Vagina (tissue), 2 donors: ENCODE measurements around the gene KMT2E. TPM values are rescaled to one million over a fixed set of nuclear protein-coding genes. Genes with fewer than 3 reads are reported as not detected.

Source experiments
- DNase-seq, 2 donors: peaks; one replicate each; pipeline ENCODE4 v3.0.0-alpha.2; 2017; ENCODE audit errors: extremely low spot score in 2 of 2
- H3K27ac ChIP-seq: fragments of 200-600 bp; sonication (generic); one replicate; pipeline ENCODE4 v1.5.1; 2019
- H3K27me3 ChIP-seq: fragments of 200-600 bp; sonication (generic); one replicate; pipeline ENCODE4 v1.5.1; 2019
- H3K36me3 ChIP-seq, 2 donors: fragments of 200-600 bp; sonication (generic); one replicate each; pipeline ENCODE4 v1.5.1; 2017 to 2019
- H3K4me1 ChIP-seq: fragments of 200-600 bp; sonication (generic); one replicate; pipeline ENCODE4 v1.5.1; 2019
- H3K4me3 ChIP-seq, 2 donors: fragments of 200-600 bp; sonication (generic); 1 replicate in 1 of 2; 2 replicates in 1 of 2; pipeline ENCODE4 v1.5.1; 2016 to 2019
- H3K9me3 ChIP-seq: fragments of 200-600 bp; sonication (generic); one replicate; pipeline ENCODE4 v1.5.1; 2019
- POLR2A ChIP-seq, 2 donors: fragments of 450-650 bp; IDR thresholded peaks; one replicate each; pipeline ENCODE4 v1.6.1; 2017; ENCODE audit warnings: antibody characterized with exemption in 2 of 2, mild to moderate bottlenecking in 2 of 2, moderate library complexity in 2 of 2
- POLR2AphosphoS5 ChIP-seq, 2 donors: sonication (generic); formaldehyde crosslinking; IDR thresholded peaks; one replicate each; pipeline ENCODE4 v1.9.0; 2017; ENCODE audit warnings: antibody characterized with exemption in 2 of 2, mild to moderate bottlenecking in 2 of 2, low read depth in 1 of 2; ENCODE audit not compliant: insufficient read depth in 1 of 2
- intact Hi-C: fragments of 100-400 bp; cut with DNase I; formaldehyde crosslinking; loops from one replicate; pipeline ENCODE4 v1.15.1; 2023
- total RNA-seq: library from RNA; depleted of rRNA; stranded (reverse); fragments of >200 nt; gene quantifications from one replicate; pipeline ENCODE4 v1.2.3, GENCODE V29; 2016
- TF ChIP-seq, protein P1 (sequence below), 3 experiments: fragments of 450-650 bp in 2 of 3; fragments of 200-600 bp in 1 of 3; sonication (generic) in 1 of 3; IDR thresholded peaks; one replicate each; pipeline ENCODE4 v1.5.1; 2017 to 2019; ENCODE audit warnings: antibody characterized with exemption in 3 of 3, mild to moderate bottlenecking in 2 of 3, moderate library complexity in 2 of 3

Gene KMT2E
- total RNA-seq, 1 donor from 2014 or later: 98.7 TPM

DNA sequence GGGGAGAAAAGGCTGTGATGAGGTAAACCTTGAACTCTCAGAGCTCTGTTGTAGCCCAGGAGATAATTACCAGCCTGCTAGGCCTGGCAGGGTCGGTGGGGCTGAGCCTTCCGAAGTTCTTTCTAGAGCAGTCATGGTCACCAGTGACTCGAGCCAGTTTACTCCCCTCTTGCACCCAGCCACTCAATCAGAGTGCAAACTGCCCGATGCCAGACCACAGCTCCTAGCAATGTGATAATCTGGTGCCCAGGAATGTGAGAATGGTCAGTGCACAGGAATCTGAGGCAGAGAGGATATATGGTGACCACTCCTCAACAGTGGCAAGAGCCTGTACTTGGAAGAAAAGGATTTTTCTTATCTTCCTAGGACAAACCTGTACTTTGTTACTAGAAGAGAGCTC is 46.4 kb upstream of the KMT2E start:
- no peak for DNase-seq
- H3K36me3 ChIP-seq: no peaks in the 10 kb centered on the region
- no peaks in the 10 kb centered on the region for H3K9me3 ChIP-seq
- intact Hi-C loops: no loop called here
- H3K27ac ChIP-seq: no peak overlapping the region
- H3K4me3 ChIP-seq: no peak overlapping the region
- H3K4me1 ChIP-seq: peaks cover 41% of the 10 kb centered on the region
- TF ChIP-seq POLR2AphosphoS5 (IDR thresholded peaks at IDR 0.05; ENCODE audit: insufficient read depth in 1 of 2, low read depth in 1 of 2) (no peak), POLR2A (IDR thresholded peaks at IDR 0.05) (no peak)
- TF ChIP-seq, protein P1, sequence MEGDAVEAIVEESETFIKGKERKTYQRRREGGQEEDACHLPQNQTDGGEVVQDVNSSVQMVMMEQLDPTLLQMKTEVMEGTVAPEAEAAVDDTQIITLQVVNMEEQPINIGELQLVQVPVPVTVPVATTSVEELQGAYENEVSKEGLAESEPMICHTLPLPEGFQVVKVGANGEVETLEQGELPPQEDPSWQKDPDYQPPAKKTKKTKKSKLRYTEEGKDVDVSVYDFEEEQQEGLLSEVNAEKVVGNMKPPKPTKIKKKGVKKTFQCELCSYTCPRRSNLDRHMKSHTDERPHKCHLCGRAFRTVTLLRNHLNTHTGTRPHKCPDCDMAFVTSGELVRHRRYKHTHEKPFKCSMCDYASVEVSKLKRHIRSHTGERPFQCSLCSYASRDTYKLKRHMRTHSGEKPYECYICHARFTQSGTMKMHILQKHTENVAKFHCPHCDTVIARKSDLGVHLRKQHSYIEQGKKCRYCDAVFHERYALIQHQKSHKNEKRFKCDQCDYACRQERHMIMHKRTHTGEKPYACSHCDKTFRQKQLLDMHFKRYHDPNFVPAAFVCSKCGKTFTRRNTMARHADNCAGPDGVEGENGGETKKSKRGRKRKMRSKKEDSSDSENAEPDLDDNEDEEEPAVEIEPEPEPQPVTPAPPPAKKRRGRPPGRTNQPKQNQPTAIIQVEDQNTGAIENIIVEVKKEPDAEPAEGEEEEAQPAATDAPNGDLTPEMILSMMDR (IDR thresholded peaks at IDR 0.05): no peak
- H3K27me3 ChIP-seq: no peaks in the 10 kb centered on the region

DNA sequence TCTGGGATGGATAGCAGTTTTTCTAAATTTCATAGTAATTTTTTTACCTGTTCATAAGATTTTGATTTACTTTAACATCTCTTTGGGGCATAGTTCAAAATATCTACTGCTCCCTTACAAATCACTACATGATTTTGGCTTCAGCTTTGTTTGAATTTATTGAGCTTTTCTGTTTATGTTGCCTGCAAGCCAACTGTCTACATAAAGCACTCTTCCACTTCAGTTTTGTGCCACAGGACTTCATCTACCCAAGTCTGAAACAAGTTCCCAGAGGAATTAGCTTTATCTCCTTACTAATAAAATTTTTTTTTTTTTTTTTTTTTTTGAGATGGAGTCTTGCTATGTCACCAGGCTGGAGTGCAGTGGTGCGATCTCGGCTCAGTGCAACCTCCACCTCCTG is 45.4 kb upstream of the KMT2E start:
- peaks cover 38% of the 10 kb centered on the region for H3K4me1 ChIP-seq
- no peak for TF ChIP-seq POLR2AphosphoS5 (IDR thresholded peaks at IDR 0.05; ENCODE audit: insufficient read depth in 1 of 2, low read depth in 1 of 2)
- no peak for TF ChIP-seq POLR2A (IDR thresholded peaks at IDR 0.05)
- TF ChIP-seq, protein P1 (IDR thresholded peaks at IDR 0.05): no peak

DNA sequence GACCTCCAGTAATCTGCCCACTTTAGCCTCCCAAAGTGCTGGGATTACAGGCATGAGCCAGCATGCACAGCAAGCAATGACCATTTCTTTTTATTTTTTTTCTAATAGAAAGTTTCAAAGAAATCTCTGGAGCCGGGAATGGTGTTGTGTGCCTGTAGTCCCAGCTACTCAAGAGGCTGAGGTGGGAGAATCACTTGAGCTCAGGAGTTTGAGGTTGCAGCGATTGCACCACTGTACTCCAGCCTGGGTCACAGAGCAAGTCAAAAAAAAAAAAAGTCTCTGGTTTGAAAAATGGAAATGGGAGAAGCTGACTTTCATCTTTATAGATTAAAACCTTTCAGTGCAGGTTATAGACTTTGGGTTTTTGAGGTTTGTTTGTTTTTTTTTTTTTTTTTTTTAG is 44.8 kb upstream of the KMT2E start:
- H3K4me1 ChIP-seq: peaks cover 38% of the 10 kb centered on the region
- no peak overlapping the region for H3K4me3 ChIP-seq
- no peak for TF ChIP-seq POLR2AphosphoS5 (IDR thresholded peaks at IDR 0.05; ENCODE audit: insufficient read depth in 1 of 2, low read depth in 1 of 2)
- TF ChIP-seq, protein P1 (IDR thresholded peaks at IDR 0.05): no peak
- no peak for TF ChIP-seq POLR2A (IDR thresholded peaks at IDR 0.05)
- intact Hi-C loops: no loop called here
- H3K36me3 ChIP-seq: no peaks in the 10 kb centered on the region
- H3K27ac ChIP-seq: no peak overlapping the region
- H3K9me3 ChIP-seq: no peaks in the 10 kb centered on the region
- no peak for DNase-seq
- H3K27me3 ChIP-seq: no peaks in the 10 kb centered on the region

More for the DNA sequence above, 45.4 kb upstream of the KMT2E start:
- no peak overlapping the region for H3K27ac ChIP-seq
- DNase-seq: no peak
- no peak overlapping the region for H3K4me3 ChIP-seq
- H3K27me3 ChIP-seq: no peaks in the 10 kb centered on the region
- H3K9me3 ChIP-seq: no peaks in the 10 kb centered on the region
- intact Hi-C loops: no loop called here
- no peaks in the 10 kb centered on the region for H3K36me3 ChIP-seq

DNA sequence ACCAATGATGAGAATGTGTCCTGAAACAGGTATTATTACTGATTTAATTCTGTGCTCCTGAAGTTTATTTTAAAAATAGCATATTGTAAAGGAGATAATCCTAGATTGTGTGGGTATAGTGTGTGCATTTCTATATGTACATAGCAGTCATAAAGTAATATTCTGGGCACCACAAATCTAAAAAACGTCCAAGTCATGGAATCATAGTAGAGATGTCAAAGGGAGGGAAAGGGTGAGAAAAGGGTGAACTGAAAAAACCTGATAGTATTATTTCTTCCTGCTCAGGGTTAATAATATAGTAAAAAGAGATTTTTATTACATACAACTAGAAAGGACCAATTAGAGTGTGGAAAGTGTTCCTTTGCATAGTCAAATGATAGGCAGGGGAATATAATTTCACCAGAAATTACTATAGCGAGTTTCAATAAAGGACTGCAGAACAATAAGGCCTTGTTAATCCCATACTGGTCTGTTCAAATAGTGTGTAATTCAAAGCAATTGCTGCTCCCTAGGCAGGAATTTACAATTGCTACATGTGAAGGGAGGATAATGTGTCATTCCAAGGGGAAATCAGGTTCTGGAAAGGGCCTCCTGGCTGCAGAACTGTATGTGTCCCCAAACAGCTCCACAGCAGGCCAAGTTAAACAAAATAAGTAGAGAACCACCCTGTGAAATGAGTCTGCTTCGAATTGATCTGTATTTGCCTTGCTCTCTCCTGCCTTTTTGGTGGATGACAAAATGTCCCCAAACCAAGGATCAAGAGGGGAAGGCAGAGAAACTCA is 42.5 kb upstream of the KMT2E start:
- peak in 1 of 2 donors; percentile 23 for TF ChIP-seq POLR2AphosphoS5 (IDR thresholded peaks at IDR 0.05; ENCODE audit: insufficient read depth in 1 of 2, low read depth in 1 of 2)
- TF ChIP-seq POLR2A (IDR thresholded peaks at IDR 0.05): no peak
- TF ChIP-seq, protein P1 (IDR thresholded peaks at IDR 0.05): no peak
- H3K27ac ChIP-seq: peak overlapping the region; percentile 12
- peaks cover 54% of the 10 kb centered on the region for H3K4me1 ChIP-seq
- intact Hi-C loops: no loop called here
- no peaks in the 10 kb centered on the region for H3K9me3 ChIP-seq
- no peaks in the 10 kb centered on the region for H3K27me3 ChIP-seq
- DNase-seq: no peak
- no peaks in the 10 kb centered on the region for H3K36me3 ChIP-seq
- H3K4me3 ChIP-seq: no peak overlapping the region

DNA sequence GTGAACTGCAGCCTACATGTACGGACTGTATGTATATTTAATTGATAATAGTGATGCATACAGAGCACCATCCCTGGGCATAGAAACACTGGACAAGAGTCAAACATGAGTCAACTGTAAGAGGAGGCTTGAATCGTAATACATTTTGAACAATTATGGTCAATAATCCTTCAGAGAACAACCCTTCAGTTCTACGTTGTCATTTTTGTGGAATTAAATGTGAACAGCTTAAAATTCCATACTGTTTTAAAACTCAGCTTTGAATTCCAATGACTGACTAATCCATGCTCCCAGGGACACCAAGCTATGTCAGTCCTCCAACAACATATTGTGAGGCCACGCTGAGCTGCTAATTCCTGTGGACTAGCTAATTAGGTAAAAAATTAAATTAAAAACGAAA is 41.5 kb upstream of the KMT2E start:
- H3K36me3 ChIP-seq: no peaks in the 10 kb centered on the region
- H3K27me3 ChIP-seq: no peaks in the 10 kb centered on the region
- no peak for DNase-seq
- H3K4me3 ChIP-seq: no peak overlapping the region
- peaks cover 64% of the 10 kb centered on the region for H3K4me1 ChIP-seq
- intact Hi-C loops: no loop called here
- no peaks in the 10 kb centered on the region for H3K9me3 ChIP-seq
- no peak overlapping the region for H3K27ac ChIP-seq
- TF ChIP-seq POLR2A (IDR thresholded peaks at IDR 0.05): no peak
- TF ChIP-seq POLR2AphosphoS5 (IDR thresholded peaks at IDR 0.05; ENCODE audit: insufficient read depth in 1 of 2, low read depth in 1 of 2): no peak
- TF ChIP-seq, protein P1 (IDR thresholded peaks at IDR 0.05): no peak
